ENCODE data around the gene STK38.
A peak's percentile ranks its signal among the peaks of the same experiment; 100 is the strongest.
"Not testable (repeated sequence)": the region's sequence is repeated elsewhere in the genome, so short reads cannot be mapped to it uniquely, and the experiment has no call there.

STK38 gene

GRCh38 chr6:36479256-36479655, 68.0 kb downstream of the STK38 start:
- no peak for DNase-seq

DNA sequence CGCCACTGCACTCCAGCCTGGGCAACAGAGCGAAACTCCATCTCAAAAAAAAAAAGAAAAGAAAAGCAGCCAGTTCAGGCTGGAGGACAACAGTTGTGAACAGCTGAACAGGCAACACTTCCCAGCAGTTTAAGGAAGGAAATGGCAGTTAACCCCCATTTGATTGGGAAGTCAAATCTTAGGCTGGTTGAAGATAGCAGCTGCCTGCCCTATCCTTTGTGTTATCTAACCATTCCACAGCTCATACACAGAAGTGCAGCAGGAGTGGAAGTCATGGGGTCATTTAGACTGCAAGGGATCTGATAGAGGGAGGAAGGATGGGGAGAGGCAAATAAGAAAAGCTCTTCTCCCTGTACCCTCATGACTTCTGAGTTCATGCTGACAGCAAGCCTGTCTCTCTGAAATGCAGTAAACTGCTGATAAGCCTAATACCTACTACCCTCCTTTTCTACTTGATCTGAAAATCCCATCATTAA, 69.2 kb downstream of the STK38 start:
- DNase-seq: no peak

DNA sequence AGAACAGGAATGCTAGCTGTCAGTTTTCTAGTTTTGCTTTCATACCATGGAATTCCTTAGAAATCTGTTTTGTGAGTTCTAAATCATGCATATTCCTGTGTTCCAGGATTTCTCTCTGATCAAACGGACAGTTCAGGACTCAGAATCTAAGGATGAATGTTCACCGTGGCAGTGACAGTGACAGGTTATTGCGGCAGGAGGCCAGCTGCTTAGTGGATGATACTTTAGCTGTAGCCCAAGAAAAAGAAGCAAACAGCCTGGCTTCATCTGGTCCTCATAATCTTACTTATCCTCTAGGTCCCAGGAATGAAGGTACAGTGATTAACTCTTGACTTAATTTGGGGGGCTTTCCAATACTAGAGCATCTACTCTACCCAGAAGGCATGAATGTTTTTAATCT, 77.3 kb downstream of the STK38 start:
- DNase-seq: no peak

- no peak for DNase-seq
Observed at GRCh38 chr6:36469148-36469661, 78.1 kb downstream of the STK38 start.

DNA sequence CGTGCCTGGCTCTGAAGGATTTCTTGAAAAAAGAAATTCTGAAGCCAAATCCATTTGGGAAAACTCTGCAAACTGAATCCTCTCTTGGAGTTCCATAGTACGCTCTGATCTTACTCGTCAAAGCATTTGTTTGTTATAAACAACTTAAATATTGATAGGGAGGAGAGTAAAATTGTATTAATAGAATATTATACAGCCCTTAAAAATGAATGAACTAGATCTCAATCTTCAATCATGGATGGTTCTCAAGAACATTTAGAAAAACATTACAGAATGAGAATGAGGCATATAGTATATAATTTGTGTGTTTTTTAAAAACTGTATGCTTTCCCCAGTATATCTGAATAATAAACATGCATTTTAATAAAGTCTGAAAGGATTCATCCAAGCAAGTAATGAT, 79.7 kb downstream of the STK38 start:
- DNase-seq: no peak

DNA sequence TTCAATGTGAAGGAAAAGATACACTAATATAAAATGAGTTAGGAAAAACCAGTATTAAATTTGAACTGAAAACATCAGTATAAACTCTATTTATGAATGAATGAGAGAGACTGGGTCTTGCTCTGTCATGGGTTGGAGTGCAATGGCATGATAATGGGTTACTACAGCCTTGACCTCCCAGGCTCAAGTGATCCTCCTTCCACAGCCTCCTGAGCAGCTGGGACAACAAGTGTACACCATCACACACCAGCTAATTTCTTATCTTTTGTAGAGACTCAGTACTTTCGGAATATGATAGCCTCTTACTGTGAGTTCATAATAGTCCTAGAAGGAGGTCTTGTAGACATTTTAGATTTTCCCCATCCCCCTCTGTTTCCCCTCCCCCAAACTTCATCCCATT, 83.0 kb downstream of the STK38 start:
- no peak for DNase-seq

- no peak for DNase-seq
Observed at GRCh38 chr6:36463676-36464075, 83.6 kb downstream of the STK38 start.

DNA sequence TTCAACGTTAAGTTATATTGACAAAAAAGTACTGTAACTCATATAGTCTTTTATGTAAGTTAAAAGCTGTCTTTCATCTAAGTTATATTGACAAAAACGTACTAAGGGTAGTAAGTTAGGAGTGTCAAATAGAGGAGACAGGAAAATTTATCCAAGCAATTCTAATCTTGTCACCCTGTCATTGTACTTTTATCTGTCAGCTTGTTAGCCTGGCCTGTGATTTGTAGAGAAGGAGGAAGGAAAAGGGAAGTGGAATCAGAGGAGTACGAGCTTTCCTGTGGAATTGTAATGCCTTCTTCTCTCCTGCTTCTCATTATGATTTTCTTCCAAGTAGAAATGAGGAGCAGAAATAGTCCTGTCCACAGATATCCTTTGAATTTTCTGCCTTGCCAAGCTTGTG, 85.6 kb downstream of the STK38 start:
- DNase-seq: no peak

DNA sequence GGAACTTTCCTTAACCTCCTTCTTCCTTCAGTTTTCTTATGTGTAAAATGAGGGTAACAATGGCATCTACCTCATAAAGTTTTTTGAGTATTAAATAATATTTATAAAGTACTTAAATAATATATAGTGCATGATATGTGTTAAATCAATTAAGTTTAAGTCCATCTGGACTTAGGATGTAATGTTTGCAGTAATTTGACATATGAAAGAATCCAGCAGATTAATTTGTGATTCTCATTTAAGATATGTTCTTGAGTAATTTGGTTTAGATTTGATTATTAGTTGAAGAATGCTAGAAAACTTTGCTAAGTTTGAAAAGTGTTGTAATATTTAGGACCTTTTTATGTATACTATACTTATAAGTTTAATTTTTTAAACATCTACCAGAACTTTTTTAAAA, 86.4 kb downstream of the STK38 start:
- no peak for DNase-seq

DNA sequence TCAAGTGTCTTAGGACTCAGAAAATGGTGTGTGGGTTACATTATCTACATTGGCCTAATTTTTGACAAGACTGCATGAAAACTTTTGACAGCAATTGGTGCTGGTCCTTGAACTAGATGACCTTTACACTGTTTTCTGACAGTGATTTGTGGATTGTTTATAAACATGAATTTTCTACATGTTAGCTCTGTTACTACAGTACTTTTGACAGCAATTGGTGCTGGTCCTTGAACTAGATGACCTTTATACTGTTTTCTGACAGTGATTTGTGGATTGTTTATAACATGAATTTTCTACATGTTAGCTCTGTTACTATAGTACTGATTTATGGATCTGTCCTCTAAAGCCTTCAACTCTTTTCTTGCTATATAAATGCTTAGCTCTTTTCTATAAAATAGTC, 87.8 kb downstream of the STK38 start:
- DNase-seq: no peak

DNA sequence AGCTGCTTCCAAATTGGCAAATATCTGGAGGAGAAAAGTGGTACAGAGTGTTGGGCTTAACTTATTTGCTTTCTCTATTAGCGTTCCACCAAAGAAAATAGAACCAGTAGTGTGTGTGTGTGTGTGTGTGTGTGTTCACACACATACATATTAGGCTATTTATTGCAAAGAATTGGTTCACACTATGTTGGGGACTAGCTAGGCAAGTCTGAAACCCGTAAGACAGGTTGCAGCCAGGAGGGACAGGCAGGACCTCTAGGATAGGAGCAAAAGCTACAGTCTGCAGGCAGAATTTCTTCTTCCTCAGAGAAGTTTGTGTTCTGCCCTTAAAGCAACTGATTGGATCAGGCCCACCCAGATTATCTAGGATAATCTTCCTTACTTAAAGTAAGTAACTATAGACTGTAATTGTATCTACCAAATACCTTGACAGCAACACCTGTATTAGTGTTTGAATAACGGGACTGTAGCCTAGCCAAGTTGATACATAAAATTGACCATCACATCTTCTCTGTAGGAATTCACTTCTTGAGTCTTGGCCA, 91.7 kb downstream of the STK38 start:
- no peak for DNase-seq

DNA sequence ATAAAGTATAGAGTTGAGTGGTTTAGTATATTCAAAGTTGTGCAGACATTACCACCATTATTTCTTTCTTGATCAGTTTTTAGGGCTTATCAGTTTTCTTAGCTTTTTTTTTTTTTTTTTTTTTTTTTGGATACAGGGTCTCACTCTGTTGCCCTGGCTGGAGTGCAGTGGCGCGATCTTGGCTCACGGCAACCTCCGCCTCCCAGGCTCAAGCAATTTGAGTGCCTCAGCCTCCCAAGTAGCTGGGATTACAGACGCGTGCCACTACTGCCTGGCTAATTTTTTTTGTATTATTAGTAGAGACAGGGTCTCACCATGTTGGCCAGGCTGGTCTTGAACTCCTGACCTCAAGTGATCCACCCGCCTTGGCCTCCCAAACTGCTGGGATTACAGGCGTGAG, 94.4 kb downstream of the STK38 start:
- not testable (repeated sequence) for DNase-seq

DNA sequence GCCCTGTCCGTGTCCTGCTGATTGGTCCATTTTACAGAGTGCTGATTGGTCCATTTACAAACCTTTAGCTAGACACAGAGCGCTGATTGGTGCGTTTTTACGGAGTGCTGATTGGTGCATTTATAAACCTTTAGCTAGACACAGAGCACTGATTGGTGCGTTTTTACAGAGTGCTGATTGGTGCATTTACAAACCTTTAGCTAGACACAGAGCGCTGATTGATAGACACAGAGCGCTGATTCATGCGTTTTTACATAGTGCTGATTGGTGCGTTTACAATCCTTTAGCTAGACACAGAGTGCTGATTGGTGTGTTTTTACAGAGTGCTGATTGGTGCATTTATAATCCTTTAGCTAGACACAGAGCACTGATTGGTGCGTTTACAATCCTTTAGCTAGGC, 98.1 kb downstream of the STK38 start:
- DNase-seq: not testable (repeated sequence)

DNA sequence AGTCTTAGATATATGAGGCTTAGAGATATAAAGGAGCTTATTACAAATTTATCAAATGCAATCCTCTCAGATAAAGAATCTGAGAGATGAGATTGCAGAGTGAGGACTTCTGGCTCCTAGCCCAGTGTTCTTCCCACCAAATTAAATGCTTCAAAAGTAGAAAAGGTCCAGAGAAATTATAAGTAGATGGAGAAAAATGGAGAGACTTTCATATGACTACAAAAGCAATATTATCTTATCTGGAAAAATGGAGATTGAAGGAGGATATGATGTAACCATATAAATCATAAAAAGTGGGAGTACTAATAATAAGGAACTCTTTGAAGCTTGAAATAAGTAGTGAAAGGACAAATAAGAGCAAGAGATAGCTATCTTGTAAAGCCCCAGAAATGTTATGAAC, 101.7 kb downstream of the STK38 start:
- DNase-seq: peak; percentile 15

DNA sequence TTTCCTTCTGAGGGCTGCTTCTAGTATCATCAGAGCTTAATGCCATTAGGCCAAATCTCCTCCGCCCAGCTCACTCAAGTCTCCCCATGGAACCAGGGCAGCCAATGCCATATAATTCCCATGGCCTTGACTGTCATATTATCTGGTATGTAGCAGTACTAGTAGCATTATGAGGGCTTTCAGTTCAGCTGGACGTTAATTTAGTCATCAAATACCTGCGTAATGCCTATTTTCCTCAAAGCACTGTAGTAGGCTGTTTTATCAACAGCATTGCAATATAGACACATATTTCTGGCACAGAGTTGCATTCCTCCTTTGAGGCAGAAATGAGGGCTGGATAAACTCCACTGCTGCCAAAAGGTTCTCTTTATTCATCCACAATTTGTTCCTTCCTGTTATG, 102.8 kb downstream of the STK38 start:
- no peak for DNase-seq

Data from DMS79 treated with DMSO at 0.1 percent for 48 hours (cell line).